GM20431 (cell line): ENCODE measurements around the gene SARNP.
"Not testable (repeated sequence)": the region's sequence is repeated elsewhere in the genome, so short reads cannot be mapped to it uniquely, and the experiment has no call there.

Experiments used
- in situ Hi-C: fragments of 300-500 bp; cut with MseI, MboI; formaldehyde crosslinking; loops from one replicate; pipeline ENCODE4 v1.15.0; 2020; ENCODE audit warnings: low sequenced_read_pairs; ENCODE audit not compliant: unreplicated experiment

SARNP gene

DNA sequence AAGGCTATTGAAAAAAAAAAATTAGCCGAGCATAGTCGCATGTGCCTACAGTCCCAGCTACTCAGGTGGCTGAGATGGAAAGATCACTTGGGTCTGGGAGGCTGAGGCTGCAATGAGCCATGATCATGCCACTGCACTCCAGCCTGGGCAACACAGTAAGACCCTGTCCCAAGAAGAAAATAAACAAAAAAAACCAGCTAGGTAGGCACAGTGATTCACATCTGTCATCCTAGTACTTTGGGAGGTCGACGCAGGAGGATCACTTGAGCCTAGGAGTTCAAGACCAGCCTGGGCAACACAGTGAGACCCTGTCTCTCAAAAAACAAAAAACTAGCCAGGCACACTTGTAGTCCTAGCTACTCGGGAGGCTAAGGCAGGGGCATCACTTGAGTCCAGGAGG is 8.2 kb downstream of the SARNP start:
- in situ Hi-C loops, result no loop called here

DNA sequence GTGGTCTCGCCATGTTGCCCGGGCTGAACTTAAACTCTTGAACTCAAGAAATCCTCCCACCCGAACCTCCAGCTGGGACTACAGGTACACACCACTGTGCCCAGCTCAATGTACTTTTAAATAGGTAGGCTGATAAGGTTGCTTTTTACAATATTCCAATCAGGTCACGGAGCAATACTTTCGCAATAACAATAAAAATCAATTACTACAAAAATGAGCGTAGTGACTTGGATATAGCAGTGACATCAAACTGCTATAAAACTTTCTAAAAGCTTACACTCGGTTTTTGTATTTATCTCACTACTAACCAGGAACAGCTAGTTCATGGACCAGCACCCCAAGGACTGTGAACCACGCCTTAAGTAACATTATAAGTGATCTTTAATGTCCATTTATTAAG is 10.5 kb downstream of the SARNP start:
- in situ Hi-C loops, result no loop called here

DNA sequence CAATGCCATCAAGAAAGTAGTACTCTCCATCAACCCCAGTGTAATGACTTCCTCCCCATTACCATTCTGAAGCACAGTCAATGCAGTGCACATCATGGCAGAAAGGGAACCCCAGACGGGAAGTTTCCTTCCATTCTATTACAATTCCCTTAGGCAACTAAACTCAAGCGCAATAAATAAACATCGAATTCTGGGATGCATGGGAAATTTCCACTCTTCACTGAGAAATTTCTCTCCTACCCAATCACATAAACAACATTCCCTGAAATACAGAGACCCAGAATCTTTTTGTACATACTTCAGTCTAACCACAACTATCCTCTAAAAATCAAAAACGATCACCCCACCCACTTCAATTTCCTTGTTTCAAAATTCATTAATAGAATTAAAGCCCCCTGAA is 20.0 kb downstream of the SARNP start:
- in situ Hi-C loops, result no loop called here

DNA sequence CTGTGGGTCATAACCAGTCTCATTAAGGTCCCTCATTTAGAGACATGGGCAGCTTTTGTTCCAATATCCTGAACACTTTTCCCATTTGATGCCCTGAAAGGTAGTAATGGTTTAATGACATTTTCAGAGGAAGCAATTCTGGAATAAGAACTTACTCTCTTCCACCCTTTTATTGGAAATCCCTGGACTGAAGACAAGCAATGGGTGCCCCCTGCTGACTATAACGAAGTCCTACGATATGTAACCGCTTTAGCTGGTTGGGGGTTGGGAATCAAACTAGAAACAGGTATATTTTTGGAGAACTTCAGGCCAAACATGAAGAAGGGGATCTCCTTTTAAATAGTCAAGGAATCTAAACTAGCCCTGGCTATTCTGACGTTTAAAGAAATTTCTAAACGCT is 20.5 kb downstream of the SARNP start:
- in situ Hi-C loops, result no loop called here

DNA sequence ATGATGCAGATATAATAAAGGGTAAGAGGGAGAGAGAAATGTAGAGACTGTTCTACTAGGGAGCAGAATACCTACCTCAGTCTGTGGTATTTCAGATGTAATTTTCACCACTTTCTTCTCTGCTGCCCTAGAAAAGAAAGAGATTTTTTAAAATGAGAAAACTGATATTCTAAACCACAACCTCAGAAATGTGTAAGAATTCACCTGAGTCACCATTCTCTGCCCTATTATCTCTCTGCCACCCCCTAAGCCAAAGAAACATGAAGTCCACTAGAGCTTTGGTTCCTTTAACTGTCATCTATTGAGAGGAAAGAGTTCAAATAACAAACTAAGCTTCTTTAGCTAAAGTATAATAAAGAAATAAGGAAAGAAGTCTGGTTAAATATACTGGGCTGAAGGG is 21.6 kb downstream of the SARNP start:
- in situ Hi-C loops, result no loop called here

DNA sequence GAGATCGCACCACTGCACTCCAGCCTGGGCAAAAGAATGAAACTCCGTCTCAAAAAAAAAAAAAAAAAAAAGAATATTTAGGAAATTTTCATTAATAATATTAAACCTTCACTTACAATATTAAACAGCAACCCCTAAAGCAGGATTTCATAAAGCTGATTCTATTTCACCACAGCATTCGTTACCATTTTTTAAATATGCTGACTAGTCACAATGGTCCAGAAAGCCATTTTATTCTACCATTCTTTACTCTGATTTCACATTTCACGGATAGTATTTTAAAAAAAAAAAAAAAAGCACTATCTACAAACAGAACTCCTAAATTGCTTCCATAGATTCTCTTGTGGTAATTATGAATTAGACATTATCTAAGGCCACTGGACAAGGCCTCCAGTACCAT is 27.6 kb downstream of the SARNP start:
- in situ Hi-C loops, result no loop called here

DNA sequence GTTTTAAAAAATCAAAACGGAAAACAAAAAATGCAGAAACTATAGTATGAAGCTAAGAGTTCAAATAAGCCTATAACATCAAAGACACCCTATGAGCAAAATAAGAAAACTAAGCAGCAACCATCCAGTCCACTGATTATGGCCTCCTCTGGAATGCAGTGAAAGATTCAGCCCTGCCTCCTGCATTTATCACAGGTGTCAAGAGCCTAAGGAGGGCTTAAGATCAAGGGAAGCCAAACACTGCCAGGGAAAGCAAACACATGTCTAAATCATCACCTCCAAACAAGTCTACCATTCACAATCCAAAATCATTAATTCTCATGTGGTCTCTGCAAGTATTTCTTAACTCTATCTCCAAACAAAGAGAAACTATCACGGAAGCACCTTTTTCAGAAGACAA is 28.4 kb downstream of the SARNP start:
- in situ Hi-C loops, result no loop called here

DNA sequence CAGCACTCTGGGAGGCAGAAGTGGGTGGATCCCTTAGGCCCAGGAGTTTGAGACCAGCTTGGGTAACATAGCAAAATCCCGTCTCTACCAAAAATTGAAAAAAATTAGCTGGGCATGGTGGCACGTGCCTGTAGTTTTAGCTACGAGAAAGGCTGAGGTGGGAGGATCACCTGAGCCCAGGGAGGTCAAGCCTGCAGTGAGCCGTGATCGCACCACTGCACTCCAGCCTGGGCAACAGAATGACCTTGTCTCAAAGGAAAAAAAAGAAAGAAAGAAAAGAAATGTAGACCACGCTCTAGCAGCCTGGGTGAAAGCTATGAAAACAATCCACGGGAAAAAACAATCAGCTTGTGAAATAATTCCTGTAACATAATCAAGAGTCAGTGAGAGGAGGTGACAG is 29.0 kb downstream of the SARNP start:
- in situ Hi-C loops, result no loop called here

DNA sequence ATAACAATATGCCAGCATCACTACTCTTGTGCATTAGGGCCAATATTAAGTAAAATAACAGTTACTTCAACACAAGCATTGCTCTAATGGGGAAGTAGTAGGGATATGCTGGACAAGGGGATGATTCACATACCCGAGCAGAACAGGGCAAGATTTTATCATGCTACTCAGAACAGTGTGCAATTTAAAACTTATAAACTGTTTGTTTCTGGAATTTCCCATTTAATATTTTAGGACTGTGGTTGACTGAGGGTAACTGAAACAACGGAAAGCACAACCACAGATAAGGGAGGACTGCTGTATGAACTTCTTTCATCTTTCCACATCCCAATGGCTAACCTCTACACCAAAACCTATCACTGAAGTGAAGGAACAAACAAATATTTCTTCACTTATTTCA is 36.8 kb downstream of the SARNP start:
- in situ Hi-C loops, result no loop called here

DNA sequence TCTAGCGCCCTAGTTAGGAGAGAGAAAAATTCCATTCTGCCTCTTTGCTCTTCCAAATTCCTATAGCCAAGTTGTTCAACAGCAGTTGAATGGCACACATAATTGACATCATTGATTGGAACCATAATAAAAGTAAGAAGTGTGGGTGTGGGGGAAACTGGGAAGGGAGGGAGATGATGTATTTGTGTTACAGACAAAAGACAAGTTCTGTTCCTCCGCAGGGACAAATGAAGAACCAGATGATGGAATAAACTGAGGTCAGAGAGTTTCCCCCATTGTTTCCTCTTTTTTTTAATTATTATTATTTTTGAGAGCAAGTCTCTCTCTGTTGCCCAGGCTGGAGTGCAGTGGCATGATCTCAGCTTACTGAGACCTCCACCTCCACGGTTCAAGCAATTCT is 39.7 kb downstream of the SARNP start:
- in situ Hi-C loops, result no loop called here

DNA sequence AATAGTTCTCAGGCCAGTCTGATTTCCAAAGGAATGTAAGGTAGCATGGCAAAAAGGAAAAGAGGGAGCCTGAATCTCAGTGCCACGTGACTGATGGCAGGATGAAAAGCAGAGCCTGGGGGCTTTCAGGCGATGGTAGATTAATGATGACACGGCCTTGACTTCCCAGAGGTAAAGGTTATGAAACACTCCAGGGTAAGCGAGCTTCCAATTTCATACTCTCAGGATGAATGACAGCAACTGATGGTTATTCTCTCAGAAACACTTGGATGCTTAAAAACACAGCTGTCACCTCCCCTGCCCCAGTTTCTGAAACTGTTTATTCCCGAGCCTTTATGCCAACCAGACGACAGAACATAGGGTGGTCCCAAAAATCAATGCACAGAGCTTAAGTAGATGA is 45.8 kb downstream of the SARNP start:
- in situ Hi-C loops, result no loop called here

DNA sequence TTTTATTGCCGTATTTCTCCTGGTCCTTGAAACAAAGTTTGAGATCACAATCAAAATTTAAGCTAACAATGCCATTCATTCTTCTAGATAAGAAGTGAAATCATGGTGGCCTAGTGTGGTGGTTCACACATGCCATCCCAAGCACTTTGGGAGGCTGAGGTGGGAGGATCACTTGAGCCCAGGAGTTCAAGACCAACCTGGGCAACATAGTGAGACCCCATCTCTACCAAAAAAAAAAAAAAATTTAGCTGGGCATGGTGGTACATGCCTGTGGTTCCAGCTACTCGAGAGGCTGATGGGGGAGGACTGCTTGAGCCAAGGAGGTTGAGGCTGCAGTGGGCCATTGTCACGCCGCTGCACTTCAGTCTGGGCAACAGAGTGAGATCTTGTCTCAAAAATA is 50.4 kb downstream of the SARNP start:
- in situ Hi-C loops, result no loop called here

DNA sequence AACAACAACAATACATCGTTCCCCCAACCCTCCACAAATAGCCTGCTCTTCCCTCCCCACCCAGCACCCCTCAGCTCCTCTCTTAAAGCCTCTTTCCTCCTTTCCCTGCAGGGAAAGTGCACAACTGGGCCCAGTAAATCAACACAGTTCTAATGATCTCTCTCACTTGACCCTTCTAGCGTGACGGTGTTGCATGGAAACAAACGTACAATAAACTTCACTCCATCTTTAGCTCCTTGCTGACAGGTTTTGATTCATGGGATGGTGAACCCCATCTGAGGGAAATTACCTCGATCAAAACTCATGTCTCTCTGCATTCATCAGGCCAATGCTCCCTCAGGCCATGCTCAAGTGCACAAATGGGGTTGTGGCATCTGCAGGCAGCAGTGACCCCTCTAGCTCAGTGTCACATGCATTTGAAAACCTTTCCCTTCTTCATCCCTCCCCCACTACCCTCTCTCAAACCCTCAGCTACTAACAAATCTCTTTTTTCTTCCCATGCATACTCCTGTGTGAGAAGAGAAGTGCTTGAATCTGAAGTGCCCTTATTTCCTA is 51.7 kb downstream of the SARNP start:
- in situ Hi-C loops, result no loop called here

DNA sequence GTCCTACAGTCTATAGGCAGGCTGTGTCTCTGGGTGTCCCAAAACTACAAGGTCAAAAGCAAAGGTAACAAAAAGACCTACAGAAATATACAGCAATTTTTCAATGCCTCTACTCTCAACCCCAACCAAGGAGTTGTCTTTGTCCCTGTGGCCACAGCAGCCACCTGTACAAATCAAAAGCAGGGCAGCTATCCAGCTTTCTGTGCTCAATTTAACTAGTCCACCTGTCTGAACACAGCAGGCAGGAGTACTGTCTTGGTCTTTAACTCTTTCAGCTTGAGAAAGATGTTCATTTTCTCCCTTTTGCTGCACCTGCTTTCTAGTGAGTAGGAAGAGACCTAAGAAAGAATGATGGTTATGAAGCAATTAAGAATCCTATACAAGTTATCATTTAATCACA is 54.9 kb downstream of the SARNP start:
- in situ Hi-C loops, result no loop called here

DNA sequence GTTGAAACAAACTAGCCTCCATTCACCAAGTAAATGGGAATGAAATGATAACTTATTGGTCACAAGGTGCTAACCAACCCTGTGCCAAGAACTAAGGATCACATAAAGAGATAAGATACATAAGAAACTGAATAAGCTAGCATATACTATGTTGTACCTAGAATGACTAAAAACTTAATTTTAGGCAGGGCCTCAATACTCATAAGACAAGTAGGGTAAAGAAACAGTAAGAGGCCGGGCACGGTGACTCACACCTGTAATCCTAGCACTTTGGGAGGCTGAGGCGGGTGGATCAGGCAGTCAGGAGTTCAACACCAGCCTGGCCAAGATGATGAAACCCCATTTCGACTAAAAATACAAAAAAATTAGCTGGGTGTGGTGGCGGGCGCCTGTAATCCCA is 56.9 kb downstream of the SARNP start:
- in situ Hi-C loops, result no loop called here

DNA sequence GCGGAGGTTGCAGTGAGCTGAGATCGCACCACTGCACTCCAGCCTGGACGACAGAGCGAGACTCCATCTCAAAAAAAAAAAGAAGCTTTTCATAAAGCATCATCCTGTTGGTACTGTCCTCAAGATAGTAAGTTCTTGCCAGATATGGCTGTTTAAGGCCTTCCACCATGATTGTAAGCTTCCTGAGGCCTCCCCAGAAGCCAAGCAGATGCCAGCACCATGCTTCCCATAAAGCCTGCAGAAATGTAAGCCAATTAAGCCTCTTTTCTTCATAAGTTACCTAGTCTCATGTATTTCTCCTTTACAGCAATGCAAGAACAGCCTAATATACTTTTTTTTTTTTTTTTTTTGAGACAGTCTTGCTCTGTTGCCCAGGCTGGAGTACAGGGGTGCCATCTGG is 58.9 kb downstream of the SARNP start:
- in situ Hi-C loops, result not testable (repeated sequence)

DNA sequence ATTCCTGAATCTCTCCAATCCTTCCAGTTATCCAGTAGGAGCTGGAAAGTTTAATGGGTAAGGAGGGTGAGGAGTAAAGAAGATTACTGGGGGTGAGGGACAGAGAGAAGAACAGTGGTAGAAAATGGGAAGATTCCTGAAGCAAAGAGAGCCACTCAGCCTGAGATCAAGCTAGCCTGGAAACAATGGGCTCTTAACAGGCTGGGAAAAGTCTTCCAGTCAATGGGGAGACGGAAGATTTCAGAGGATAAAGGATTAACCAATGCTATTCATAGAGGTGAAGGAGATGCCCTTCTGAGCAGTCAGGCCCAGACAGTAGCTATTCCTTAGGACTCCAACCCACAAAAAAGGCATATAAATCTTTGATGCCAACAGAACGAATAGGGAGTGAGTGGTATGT is 59.8 kb downstream of the SARNP start:
- in situ Hi-C loops, result no loop called here

DNA sequence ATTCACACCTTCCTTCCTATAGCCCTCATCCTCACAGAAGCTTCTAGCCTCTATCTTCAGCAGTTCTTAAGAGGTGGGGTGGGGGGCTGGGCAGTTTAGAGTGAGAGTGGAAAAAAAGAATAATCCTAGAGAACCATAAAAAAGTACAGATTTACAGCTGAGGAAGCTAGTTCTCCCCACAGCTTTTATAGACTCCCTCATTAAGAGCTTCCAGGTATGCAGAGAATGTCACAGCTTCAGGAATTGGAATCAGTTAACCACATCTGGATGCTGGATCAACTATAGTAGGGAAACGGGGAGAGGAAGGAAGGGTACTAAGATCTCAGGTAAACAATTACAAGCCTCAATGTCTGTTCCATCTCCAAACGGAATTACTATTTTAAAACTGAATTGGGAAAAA is 62.3 kb downstream of the SARNP start:
- in situ Hi-C loops, result no loop called here

DNA sequence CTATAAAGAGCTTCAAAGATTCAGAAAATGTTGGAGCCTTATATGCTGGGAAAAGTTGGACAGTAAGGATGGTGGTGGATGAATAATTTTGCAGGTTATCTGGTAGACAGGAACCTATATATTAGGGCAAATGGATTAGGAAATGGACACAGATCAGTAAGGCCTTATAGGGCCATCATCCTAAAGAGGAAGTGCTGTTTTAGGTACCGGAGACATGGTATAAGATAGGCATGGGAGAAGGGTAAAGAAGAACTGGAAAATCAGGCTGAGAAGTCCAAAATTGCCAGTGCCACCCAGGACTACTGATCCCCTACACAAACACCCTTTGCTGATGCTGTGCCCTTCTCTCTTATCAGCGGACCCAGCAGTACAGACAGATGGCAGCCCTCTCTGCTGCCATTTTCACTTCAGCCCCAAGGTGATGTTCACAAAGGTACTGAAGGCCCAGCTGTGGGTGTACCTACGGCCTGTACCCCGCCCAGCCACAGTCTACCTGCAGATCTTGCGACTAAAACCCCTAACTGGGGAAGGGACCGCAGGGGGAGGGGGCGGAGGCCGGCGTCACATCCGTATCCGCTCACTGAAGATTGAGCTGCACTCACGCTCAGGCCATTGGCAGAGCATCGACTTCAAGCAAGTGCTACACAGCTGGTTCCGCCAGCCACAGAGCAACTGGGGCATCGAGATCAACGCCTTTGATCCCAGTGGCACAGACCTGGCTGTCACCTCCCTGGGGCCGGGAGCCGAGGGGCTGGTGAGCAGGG is 69.1 kb downstream of the SARNP start:
- in situ Hi-C loops, result loop anchor here (25.0 kb wide), 1 partner anchor 189 kb away; the partner anchor contains the start of genes DGKA and PYM1

DNA sequence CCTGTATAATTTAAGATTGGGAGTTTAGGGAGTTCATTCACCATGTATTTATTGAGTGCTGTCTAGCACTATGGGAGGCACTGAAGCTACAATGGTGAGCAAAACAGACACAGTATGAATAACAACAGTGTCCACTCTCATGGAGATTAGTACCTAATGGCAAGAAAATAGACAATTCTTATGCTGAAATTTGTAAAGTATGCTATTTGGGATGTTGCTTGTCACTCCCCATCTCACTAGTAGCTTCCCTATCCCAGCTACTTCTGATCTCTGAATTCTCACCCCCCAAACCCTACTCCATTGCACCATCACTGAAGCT is 70.7 kb downstream of the SARNP start:
- in situ Hi-C loops, result loop anchor here (25.0 kb wide), 1 partner anchor 190 kb away; the partner anchor contains the start of genes DGKA and PYM1

DNA sequence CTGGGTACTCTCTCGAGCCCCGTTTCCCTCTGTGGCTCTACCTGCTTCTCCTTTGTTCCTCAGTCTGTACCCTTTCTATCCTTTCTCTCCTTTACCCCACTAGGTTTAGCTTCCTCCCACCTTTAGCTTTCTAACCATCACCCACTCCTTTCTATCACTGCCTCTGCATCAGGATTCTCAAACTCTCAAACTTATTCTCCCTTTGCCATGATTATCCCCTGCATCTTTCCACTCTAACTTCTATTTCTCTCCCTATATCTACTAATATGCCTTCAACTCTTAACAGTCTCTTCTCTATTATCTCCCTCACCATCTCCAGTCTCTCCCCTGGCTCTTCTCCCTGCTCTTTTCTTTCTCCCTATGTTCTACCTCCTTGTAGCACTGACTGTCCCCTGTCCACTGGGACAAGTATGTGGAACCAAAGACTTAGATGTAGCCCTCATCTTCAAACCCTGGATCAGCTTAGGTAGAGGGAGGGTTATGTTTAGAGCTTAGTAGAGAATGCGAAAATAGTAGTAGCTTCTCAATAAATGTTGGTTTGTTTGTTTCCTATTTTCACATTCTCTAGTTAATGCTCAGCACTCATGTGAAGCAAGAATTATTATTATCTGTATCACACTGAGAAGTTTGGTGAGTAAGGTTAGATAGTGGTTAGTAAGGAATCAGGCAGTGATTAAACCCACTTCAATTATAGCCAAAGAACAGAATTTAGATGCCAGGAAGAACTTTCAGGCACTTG is 71.2 kb downstream of the SARNP start:
- in situ Hi-C loops, result loop anchor here (25.0 kb wide), 1 partner anchor 191 kb away; the partner anchor contains the start of genes DGKA and PYM1
